Neural cell (in vitro differentiated cells): ENCODE results near the gene SMAD9. TPM values are rescaled to one million over a fixed set of nuclear protein-coding genes. Genes with fewer than 3 reads are reported as not detected.

ENCODE experiments used
- H2AFZ ChIP-seq: fragments of 200-600, 300-800 bp; sonication (generic), shearing (Covaris generic); 2 replicates; pipeline ENCODE4 v1.6.0; 2014; ENCODE audit warnings: low read depth, mild to moderate bottlenecking, antibody characterized with exemption, low read length, moderate library complexity
- H3F3A ChIP-seq: fragments of 200-600 bp; shearing (Covaris generic); 2 replicates; pipeline ENCODE4 v1.6.1; 2016; ENCODE audit warnings: mild to moderate bottlenecking, moderate library complexity, mixed read lengths, antibody characterized with exemption, low read length; ENCODE audit not compliant: insufficient read depth, poor library complexity, severe bottlenecking
- H3K27ac ChIP-seq: fragments of 200-600, 300-800 bp; sonication (generic), shearing (Covaris generic); 2 replicates; pipeline ENCODE4 v1.5.1; 2014; ENCODE audit warnings: mild to moderate bottlenecking, low read length, moderate library complexity
- H3K27me3 ChIP-seq: fragments of 300-800, 200-600 bp; sonication (generic), shearing (Covaris generic); 2 replicates; pipeline ENCODE4 v1.6.0; 2014; ENCODE audit warnings: mild to moderate bottlenecking, low read depth, low read length, moderate library complexity; ENCODE audit not compliant: insufficient read depth
- H3K36me3 ChIP-seq: fragments of 300-800, 200-600 bp; sonication (generic), shearing (Covaris generic); 2 replicates; pipeline ENCODE4 v1.5.1; 2014; ENCODE audit warnings: mild to moderate bottlenecking, antibody characterized with exemption, low read length, moderate library complexity; ENCODE audit not compliant: insufficient read depth
- H3K4me2 ChIP-seq: fragments of 300-800, 200-600 bp; sonication (generic), shearing (Covaris generic); 2 replicates; pipeline ENCODE4 v1.6.0; 2014; ENCODE audit warnings: mild to moderate bottlenecking, low read length
- H3K4me3 ChIP-seq: fragments of 300-800, 200-600 bp; sonication (generic), shearing (Covaris generic); 2 replicates; pipeline ENCODE4 v1.5.1; 2014; ENCODE audit warnings: mild to moderate bottlenecking, low read length, moderate library complexity
- H3K79me2 ChIP-seq: fragments of 200-600 bp; shearing (Covaris generic); replicated peaks from 2 replicates; pipeline ENCODE4 v1.6.0; 2014; ENCODE audit warnings: mild to moderate bottlenecking, low read length, moderate library complexity; ENCODE audit not compliant: insufficient read depth
- H3K9ac ChIP-seq: fragments of 300-800, 200-600 bp; sonication (generic), shearing (Covaris generic); 2 replicates; pipeline ENCODE4 v1.6.1; 2016; ENCODE audit warnings: mild to moderate bottlenecking, low read length, mixed read lengths
- H3K9me2 ChIP-seq: fragments of 200-600 bp; shearing (Covaris generic); 2 replicates; pipeline ENCODE4 v1.6.1; 2016; ENCODE audit warnings: mild to moderate bottlenecking, low read length, mixed read lengths; ENCODE audit not compliant: insufficient read depth
- H3K9me3 ChIP-seq: fragments of 200-600, 300-800 bp; sonication (generic), shearing (Covaris generic); 2 replicates; pipeline ENCODE4 v1.6.1; 2016; ENCODE audit warnings: mild to moderate bottlenecking, mixed run types, low read length, moderate library complexity, mixed read lengths
- H4K20me1 ChIP-seq: fragments of 200-600 bp; shearing (Covaris generic); 2 replicates; pipeline ENCODE4 v1.6.1; 2016; ENCODE audit warnings: mild to moderate bottlenecking, mixed run types; ENCODE audit not compliant: insufficient read depth
- EP300 ChIP-seq: fragments of 450-650 bp; conservative IDR thresholded peaks from 2 replicates; pipeline ENCODE4 v1.6.1; 2014; ENCODE audit warnings: antibody characterized with exemption, mild to moderate bottlenecking, moderate library complexity; ENCODE audit not compliant: poor library complexity, severe bottlenecking
- EZH2 ChIP-seq: fragments of 200-600, 300-800 bp; shearing (Covaris generic), sonication (generic); IDR thresholded peaks from 2 replicates; pipeline ENCODE4 v1.6.1; 2014; ENCODE audit warnings: antibody characterized with exemption, low read length, borderline replicate concordance, mild to moderate bottlenecking; ENCODE audit not compliant: insufficient read depth, poor library complexity, severe bottlenecking
- MXI1 ChIP-seq: fragments of 450-650 bp; conservative IDR thresholded peaks from 2 replicates; pipeline ENCODE4 v1.6.1; 2014; ENCODE audit warnings: antibody characterized with exemption, mild to moderate bottlenecking; ENCODE audit not compliant: poor library complexity, severe bottlenecking
- POLR2AphosphoS5 ChIP-seq: IDR thresholded peaks from 2 replicates; pipeline ENCODE4 v1.6.1; 2012
- RAD21 ChIP-seq: fragments of 450-650 bp; conservative IDR thresholded peaks from 2 replicates; pipeline ENCODE4 v1.6.1; 2014; ENCODE audit warnings: antibody characterized with exemption, mild to moderate bottlenecking, moderate library complexity
- SMC3 ChIP-seq: fragments of 450-650 bp; conservative IDR thresholded peaks from 2 replicates; pipeline ENCODE4 v1.6.1; 2014; ENCODE audit warnings: antibody characterized with exemption, mild to moderate bottlenecking, moderate library complexity; ENCODE audit not compliant: poor library complexity
- TAF1 ChIP-seq: IDR thresholded peaks from 2 replicates; pipeline ENCODE4 v1.6.1; 2012; ENCODE audit warnings: low read depth
- polyA plus RNA-seq: library from polyadenylated mRNA; depleted of rRNA; stranded (reverse); fragments of >200 nt; gene quantifications from 2 replicates; pipeline ENCODE4 v1.2.3, GENCODE V29; 2014
- TF ChIP-seq, protein P1 (sequence below): fragments of 450-650 bp; IDR thresholded peaks from 2 replicates; pipeline ENCODE4 v1.5.1; 2014; ENCODE audit warnings: antibody characterized with exemption, mild to moderate bottlenecking, moderate library complexity; ENCODE audit not compliant: poor library complexity, severe bottlenecking
- TF ChIP-seq, protein P2 (sequence below): IDR thresholded peaks from 2 replicates; pipeline ENCODE4 v1.6.1; 2012; ENCODE audit warnings: borderline replicate concordance

The SMAD9 gene
- polyA plus RNA-seq, 1 donor from 2014 or later, result 2.5 TPM

DNA sequence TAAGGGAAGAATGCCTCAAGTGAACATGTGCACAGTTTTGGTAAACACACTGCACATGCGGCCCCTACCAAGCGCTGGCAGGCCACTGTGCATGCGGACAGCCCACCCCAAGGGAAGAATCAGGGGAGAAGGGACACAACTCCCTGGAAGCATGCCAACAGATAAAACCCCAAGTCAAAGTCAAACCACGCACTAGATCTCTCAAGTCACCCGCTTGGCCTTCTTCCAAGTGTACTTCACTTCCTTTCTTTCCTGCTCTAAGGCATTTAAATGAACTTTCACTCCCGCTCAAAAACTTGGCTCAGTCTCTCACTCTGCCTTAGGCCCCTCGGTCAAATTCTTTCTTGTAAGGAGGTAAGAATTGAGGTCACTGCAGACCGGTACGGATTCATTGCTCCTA lies 105.6 kb downstream of the SMAD9 start:
- TF ChIP-seq, protein P1, sequence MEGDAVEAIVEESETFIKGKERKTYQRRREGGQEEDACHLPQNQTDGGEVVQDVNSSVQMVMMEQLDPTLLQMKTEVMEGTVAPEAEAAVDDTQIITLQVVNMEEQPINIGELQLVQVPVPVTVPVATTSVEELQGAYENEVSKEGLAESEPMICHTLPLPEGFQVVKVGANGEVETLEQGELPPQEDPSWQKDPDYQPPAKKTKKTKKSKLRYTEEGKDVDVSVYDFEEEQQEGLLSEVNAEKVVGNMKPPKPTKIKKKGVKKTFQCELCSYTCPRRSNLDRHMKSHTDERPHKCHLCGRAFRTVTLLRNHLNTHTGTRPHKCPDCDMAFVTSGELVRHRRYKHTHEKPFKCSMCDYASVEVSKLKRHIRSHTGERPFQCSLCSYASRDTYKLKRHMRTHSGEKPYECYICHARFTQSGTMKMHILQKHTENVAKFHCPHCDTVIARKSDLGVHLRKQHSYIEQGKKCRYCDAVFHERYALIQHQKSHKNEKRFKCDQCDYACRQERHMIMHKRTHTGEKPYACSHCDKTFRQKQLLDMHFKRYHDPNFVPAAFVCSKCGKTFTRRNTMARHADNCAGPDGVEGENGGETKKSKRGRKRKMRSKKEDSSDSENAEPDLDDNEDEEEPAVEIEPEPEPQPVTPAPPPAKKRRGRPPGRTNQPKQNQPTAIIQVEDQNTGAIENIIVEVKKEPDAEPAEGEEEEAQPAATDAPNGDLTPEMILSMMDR, result no peak
- TF ChIP-seq, protein P2, sequence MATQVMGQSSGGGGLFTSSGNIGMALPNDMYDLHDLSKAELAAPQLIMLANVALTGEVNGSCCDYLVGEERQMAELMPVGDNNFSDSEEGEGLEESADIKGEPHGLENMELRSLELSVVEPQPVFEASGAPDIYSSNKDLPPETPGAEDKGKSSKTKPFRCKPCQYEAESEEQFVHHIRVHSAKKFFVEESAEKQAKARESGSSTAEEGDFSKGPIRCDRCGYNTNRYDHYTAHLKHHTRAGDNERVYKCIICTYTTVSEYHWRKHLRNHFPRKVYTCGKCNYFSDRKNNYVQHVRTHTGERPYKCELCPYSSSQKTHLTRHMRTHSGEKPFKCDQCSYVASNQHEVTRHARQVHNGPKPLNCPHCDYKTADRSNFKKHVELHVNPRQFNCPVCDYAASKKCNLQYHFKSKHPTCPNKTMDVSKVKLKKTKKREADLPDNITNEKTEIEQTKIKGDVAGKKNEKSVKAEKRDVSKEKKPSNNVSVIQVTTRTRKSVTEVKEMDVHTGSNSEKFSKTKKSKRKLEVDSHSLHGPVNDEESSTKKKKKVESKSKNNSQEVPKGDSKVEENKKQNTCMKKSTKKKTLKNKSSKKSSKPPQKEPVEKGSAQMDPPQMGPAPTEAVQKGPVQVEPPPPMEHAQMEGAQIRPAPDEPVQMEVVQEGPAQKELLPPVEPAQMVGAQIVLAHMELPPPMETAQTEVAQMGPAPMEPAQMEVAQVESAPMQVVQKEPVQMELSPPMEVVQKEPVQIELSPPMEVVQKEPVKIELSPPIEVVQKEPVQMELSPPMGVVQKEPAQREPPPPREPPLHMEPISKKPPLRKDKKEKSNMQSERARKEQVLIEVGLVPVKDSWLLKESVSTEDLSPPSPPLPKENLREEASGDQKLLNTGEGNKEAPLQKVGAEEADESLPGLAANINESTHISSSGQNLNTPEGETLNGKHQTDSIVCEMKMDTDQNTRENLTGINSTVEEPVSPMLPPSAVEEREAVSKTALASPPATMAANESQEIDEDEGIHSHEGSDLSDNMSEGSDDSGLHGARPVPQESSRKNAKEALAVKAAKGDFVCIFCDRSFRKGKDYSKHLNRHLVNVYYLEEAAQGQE, result no peak
- TF ChIP-seq MXI1 (no peak), POLR2AphosphoS5 (no peak), EP300 (no peak), TAF1 (no peak), RAD21 (no peak), SMC3 (no peak), EZH2 (no peak)
- no peak overlapping the region for H3K9ac ChIP-seq
- no peaks in the 10 kb centered on the region for H4K20me1 ChIP-seq
- H3K9me3 ChIP-seq, result no peaks in the 10 kb centered on the region
- no peaks in the 10 kb centered on the region for H3K36me3 ChIP-seq
- no peaks in the 10 kb centered on the region for H3K9me2 ChIP-seq
- no peak overlapping the region for H3K4me3 ChIP-seq
- H3K27ac ChIP-seq, result no peak overlapping the region
- no peaks in the 10 kb centered on the region for H3K27me3 ChIP-seq
- no peaks in the 10 kb centered on the region for H3F3A ChIP-seq
- H3K4me2 ChIP-seq, result no peak overlapping the region
- no peak overlapping the region for H2AFZ ChIP-seq
- no peaks in the 10 kb centered on the region for H3K79me2 ChIP-seq

DNA sequence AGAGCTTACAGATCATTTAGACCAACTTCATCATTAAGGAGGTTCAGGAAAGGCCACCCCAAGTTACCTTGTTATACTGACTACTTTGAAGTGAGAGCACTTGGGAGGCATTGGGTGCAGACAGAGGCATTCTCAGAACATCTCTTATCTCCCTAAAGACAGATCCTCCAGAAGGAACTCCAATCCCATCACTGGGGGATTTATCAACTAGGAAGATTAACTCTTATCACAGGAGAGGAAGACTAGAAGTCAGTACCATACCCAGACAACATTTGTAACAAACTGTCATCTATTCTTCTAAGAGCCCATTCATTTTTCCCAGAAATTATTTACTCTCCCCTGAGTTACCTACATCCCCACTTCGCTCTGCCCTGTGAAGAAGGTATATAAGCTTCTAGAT lies 106.8 kb downstream of the SMAD9 start:
- Histone ChIP-seq H3K4me3 (no peak overlapping the region), H3F3A (no peaks in the 10 kb centered on the region), H2AFZ (no peak overlapping the region), H3K9me3 (no peaks in the 10 kb centered on the region), H3K36me3 (no peaks in the 10 kb centered on the region), H3K9me2 (no peaks in the 10 kb centered on the region), H3K27ac (no peak overlapping the region), H3K27me3 (no peaks in the 10 kb centered on the region), H3K79me2 (no peaks in the 10 kb centered on the region), H3K9ac (no peak overlapping the region), H3K4me2 (no peak overlapping the region), H4K20me1 (no peaks in the 10 kb centered on the region)
- TF ChIP-seq, protein P1, result no peak
- TF ChIP-seq MXI1 (no peak), TAF1 (no peak), RAD21 (no peak), EP300 (no peak), SMC3 (no peak)
